Activated naive CD4-positive, alpha-beta T cell treated with anti-CD3 and anti-CD28 coated beads, Interleukin-2, amount 50 U/mL, for 24 hours (primary cell): ENCODE results near the gene RASSF7.

Source experiments
- H3K27ac Mint-ChIP-seq: one replicate; pipeline ENCODE4 v1.8.0; 2021; ENCODE audit warnings: mild to moderate bottlenecking, mixed read lengths
- H3K27me3 Mint-ChIP-seq: one replicate; pipeline ENCODE4 v1.8.0; 2021; ENCODE audit warnings: mixed read lengths
- H3K36me3 Mint-ChIP-seq: one replicate; pipeline ENCODE4 v1.8.0; 2021; ENCODE audit warnings: mixed read lengths
- H3K4me1 Mint-ChIP-seq: one replicate; pipeline ENCODE4 v1.8.0; 2021; ENCODE audit warnings: mixed read lengths
- H3K4me3 Mint-ChIP-seq: one replicate; pipeline ENCODE4 v1.8.0; 2021; ENCODE audit warnings: mild to moderate bottlenecking, mixed read lengths
- H3K9me3 Mint-ChIP-seq: one replicate; pipeline ENCODE4 v1.8.0; 2021; ENCODE audit warnings: mixed read lengths

RASSF7 gene

DNA sequence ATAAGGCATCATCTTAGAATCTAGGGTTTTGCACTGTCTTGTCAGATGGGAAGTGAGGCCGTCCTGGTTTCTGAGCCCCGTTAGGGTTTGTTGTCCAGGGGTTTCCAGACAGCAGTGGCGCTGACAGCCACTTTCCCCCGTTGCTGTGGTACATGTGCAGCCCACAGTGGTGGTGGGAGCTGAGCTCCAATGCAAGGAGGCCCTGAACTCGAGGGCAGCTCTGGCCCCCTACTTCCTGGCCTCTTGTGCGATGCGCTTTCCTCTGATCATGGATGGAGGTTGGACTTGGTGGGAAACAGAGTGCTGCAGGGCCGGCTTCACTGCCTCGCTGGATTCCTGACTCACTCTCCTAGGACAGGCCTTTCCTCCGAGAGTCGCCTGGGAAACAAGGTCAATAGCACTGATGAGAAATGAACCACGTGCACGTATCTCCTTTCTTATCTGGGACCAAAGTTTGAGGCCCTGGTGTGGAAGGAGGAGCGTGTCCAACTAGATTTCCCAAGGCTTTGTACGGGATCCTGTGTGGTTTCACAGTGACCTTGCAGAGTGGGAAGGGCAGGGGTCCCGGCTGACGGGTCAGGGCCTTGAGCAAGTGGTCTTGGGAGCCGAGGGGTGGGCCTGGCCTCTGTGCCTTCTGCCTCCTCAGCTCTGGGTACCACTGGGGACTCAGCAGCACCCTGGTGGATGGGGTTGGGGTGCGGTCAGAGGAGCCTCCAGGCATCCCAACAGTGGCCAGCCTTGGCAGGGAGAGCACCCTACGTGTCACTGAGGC, 19.2 kb downstream of the RASSF7 start:
- H3K4me1 Mint-ChIP-seq: peaks cover 45% of the 10 kb centered on the region
- no peaks in the 10 kb centered on the region for H3K27me3 Mint-ChIP-seq
- H3K27ac Mint-ChIP-seq: peak overlapping the region; percentile 25
- H3K9me3 Mint-ChIP-seq: no peaks in the 10 kb centered on the region
- H3K4me3 Mint-ChIP-seq: peak overlapping the region; percentile 49
- H3K36me3 Mint-ChIP-seq: no peaks in the 10 kb centered on the region

DNA sequence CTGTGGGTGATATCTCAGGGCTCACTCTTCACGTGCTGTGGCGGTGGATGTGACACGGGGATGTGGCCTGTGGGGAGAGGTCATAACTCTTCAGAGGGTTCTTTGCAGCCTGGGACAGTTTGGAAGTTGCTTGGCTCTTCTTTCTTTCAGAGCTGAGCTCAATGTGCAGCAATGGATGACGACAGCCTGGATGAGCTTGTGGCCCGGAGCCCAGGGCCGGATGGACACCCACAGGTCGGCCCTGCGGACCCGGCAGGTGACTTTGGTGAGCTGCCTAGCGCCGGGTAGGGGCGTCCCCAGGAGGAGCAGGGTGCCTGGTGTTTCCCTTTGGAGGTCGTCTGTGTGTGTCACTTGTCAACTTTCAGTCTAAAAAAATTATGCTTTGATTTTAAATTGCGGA, 20.6 kb downstream of the RASSF7 start:
- peaks cover 47% of the 10 kb centered on the region for H3K4me1 Mint-ChIP-seq
- H3K36me3 Mint-ChIP-seq: peaks cover 2% of the 10 kb centered on the region
- H3K4me3 Mint-ChIP-seq: no peak overlapping the region
- H3K9me3 Mint-ChIP-seq: no peaks in the 10 kb centered on the region
- H3K27ac Mint-ChIP-seq: no peak overlapping the region
- no peaks in the 10 kb centered on the region for H3K27me3 Mint-ChIP-seq

DNA sequence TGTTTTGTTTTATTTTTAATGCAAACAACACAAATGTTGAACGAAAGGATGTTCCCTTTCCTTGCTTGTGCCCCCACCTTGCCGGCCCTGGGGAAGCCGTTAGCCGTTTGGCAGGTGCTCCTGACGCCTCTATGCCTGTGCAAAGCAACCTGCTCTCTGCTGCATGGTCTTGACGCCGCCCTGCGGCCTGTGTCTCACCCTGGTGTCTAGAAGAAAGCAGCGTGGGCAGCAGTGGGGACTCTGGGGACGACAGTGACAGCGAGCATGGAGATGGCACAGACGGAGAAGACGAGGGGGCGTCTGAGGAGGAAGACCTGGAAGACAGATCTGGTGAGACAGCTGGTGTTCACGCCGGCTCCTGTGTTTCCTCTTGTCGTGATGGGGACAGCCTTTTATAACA, 21.0 kb downstream of the RASSF7 start:
- H3K27me3 Mint-ChIP-seq: no peaks in the 10 kb centered on the region
- peaks cover 2% of the 10 kb centered on the region for H3K36me3 Mint-ChIP-seq
- H3K4me1 Mint-ChIP-seq: peaks cover 49% of the 10 kb centered on the region
- no peaks in the 10 kb centered on the region for H3K9me3 Mint-ChIP-seq
- H3K4me3 Mint-ChIP-seq: no peak overlapping the region
- no peak overlapping the region for H3K27ac Mint-ChIP-seq

DNA sequence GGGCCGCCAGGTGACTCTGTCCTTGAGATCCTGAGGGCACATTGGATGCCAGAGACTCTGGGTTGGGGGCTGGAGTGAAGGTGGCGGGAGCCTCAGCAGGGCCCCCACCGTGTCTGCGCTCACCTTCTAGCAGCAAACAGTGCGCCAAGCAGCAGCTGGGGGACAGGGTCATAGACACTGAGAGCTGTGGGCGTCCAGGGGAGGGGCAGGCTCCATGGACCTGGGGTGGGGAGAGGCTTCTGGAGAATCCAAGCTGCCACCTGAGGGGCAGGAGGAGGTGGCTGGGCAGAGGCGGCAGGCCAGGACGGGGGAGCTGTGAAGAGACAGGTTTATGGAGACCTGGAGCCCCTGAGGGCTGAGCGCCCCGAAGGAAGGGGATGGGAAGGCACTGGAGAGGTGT, 23.5 kb downstream of the RASSF7 start:
- H3K4me1 Mint-ChIP-seq: peaks cover 48% of the 10 kb centered on the region
- no peak overlapping the region for H3K4me3 Mint-ChIP-seq
- no peaks in the 10 kb centered on the region for H3K27me3 Mint-ChIP-seq
- H3K27ac Mint-ChIP-seq: no peak overlapping the region
- peaks cover 9% of the 10 kb centered on the region for H3K36me3 Mint-ChIP-seq
- no peaks in the 10 kb centered on the region for H3K9me3 Mint-ChIP-seq

DNA sequence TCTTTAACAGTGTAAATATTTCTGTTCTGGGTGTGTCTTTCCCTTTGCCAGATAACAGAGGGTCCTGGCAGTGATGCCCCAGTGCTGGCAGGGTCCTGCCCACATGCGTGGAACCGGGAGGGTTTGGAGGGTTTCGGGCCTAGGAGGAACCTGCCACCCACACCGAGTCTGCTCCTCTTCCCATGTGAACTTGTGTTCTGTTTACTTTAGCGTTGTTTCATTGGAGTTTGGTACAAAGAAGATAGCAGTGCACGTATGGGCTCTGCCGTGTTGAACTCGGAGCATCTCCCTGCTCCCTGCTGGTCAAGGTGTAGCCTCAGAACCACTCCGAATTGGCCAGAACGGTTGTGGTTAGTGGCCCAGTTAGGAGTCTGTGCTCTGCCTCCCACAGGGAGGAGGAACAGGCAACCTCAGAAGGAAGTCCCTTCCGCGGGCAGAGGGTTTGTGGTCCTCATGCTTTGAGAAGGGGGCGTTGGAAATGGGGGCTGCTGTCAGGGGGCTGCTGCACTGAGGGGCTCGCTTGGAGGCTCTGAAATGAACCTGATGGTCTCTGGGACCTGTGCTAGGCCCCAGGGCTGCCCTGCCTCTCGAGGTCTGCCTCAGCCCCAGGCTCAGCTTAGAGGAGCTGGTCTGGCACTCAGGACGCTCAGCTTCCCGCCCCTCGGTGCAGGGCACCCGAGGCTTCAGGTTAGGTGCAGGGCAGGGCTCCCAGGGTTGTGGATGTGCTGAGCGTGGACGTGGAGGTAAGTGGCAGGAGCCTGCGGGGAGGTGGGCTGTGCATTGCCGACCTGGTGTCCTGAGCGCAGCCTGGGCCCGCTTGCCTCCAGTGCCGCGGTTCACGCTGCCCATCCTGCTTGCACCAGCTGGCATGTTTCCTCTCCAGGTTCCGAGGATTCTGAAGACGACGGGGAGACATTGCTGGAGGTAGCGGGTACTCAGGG, 25.9 kb downstream of the RASSF7 start:
- Mint-ChIP-seq H3K4me1 (peaks cover 32% of the 10 kb centered on the region), H3K4me3 (peak overlapping the region; percentile 19), H3K27ac (peak overlapping the region; percentile 59), H3K27me3 (no peaks in the 10 kb centered on the region), H3K9me3 (no peaks in the 10 kb centered on the region), H3K36me3 (peaks cover 14% of the 10 kb centered on the region)

DNA sequence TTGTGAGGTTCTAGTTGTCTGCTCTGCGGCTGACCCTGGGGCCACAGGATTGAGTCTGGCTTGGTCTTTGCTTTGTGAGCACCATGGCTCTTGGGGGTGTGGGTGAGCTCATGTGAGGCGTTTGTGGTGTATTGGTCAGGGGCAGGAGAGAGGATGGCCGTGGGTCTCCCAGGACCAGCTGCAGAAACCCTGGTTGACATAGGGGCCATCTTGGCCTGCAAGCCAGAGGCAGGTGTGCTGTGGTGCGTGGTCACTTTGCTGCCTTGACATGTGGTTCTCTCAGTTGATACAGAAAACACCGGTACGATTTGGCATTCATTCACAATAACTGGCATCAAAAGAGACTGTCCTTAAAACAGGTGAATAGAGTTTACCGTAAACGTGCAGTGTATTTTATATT, 26.8 kb downstream of the RASSF7 start:
- H3K9me3 Mint-ChIP-seq: no peaks in the 10 kb centered on the region
- H3K4me1 Mint-ChIP-seq: peaks cover 29% of the 10 kb centered on the region
- no peaks in the 10 kb centered on the region for H3K27me3 Mint-ChIP-seq
- H3K4me3 Mint-ChIP-seq: peak overlapping the region; percentile 87
- peaks cover 16% of the 10 kb centered on the region for H3K36me3 Mint-ChIP-seq
- peak overlapping the region; percentile 91 for H3K27ac Mint-ChIP-seq

DNA sequence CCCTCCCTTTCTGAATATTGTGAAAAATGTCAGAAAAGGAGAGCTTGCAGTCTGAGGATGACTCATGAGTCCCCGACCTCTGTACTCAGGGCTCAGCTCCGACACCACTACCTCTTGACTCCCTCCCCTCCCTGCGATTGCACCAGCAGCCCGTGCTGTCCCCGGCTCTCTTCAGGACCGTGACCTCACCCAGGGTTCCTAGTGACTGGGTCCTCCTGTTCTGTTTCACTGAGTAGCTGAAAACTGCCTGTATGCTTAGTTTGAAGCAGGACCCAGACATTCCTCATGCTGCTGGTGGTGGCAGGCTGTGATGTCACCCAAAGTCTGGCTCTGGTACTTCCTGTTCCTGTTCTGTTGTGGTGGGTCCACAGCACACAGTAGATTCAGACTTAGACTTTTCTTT, 27.2 kb downstream of the RASSF7 start:
- peaks cover 29% of the 10 kb centered on the region for H3K4me1 Mint-ChIP-seq
- H3K9me3 Mint-ChIP-seq: no peaks in the 10 kb centered on the region
- peaks cover 16% of the 10 kb centered on the region for H3K36me3 Mint-ChIP-seq
- peak overlapping the region; percentile 91 for H3K27ac Mint-ChIP-seq
- peak overlapping the region; percentile 87 for H3K4me3 Mint-ChIP-seq
- H3K27me3 Mint-ChIP-seq: no peaks in the 10 kb centered on the region

DNA sequence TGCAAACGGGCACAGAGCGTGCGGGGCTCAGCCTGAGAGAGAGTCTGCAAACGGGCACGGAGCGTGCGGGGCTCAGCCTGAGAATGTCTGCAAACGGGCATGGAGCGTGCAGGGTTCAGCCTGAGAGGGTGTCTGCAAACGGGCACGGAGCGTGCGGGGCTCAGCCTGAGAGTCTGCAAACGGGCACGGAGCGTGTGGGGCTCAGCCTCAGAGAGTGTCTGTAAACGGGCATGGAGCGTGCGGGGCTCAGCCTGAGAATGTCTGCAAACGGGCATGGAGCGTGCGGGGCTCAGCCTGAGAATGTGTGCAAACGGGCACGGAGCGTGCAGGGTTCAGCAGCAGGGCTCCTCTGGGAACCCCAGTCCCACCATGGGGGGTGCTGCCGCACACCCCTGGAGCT, 29.0 kb downstream of the RASSF7 start:
- H3K27me3 Mint-ChIP-seq: no peaks in the 10 kb centered on the region
- peaks cover 21% of the 10 kb centered on the region for H3K36me3 Mint-ChIP-seq
- no peaks in the 10 kb centered on the region for H3K9me3 Mint-ChIP-seq
- H3K4me1 Mint-ChIP-seq: peaks cover 29% of the 10 kb centered on the region
- H3K4me3 Mint-ChIP-seq: no peak overlapping the region
- H3K27ac Mint-ChIP-seq: peak overlapping the region; percentile 70

DNA sequence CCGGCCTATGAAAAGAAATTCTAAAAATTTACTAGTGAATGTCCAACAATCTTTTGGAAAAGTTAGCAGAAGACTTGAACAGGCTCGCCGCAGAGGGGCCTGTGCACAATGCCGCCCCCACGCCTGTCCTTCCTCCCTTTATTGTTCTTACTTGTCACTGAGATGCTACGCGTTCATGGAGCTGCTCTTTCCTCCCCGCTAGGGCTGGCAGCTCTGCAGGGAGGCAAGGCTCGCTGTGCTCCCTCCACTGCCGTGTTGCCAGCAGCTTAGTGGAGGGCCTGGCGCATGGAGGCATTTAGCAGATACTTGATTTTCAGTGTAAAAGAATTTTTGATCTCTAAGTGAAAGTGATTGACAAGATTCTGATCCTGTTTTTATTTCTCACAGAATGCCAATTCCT, 30.2 kb downstream of the RASSF7 start:
- Mint-ChIP-seq H3K27me3 (no peaks in the 10 kb centered on the region), H3K27ac (peak overlapping the region; percentile 17), H3K36me3 (peaks cover 21% of the 10 kb centered on the region), H3K9me3 (no peaks in the 10 kb centered on the region), H3K4me3 (no peak overlapping the region), H3K4me1 (peaks cover 28% of the 10 kb centered on the region)

DNA sequence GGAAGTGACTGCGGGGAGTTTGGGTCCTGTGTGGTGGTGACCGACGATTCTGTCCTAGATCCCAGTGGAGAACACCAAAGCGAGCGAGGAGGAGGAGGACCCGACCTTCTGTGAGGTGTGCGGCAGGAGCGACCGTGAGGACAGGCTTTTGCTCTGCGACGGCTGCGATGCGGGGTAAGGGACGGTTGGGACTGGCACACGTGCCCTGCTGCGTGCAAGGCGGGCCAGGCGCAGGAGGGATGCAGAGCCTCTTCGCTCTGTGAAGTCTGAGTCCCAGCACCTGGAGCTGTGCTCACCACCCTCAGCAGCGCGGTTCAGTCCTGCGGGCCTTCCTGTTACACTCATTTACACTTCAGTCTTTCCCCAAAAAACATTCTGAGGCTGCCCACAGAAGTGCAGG, 31.7 kb downstream of the RASSF7 start:
- no peak overlapping the region for H3K4me3 Mint-ChIP-seq
- peaks cover 20% of the 10 kb centered on the region for H3K36me3 Mint-ChIP-seq
- H3K9me3 Mint-ChIP-seq: no peaks in the 10 kb centered on the region
- no peak overlapping the region for H3K27ac Mint-ChIP-seq
- peaks cover 19% of the 10 kb centered on the region for H3K4me1 Mint-ChIP-seq
- H3K27me3 Mint-ChIP-seq: no peaks in the 10 kb centered on the region

DNA sequence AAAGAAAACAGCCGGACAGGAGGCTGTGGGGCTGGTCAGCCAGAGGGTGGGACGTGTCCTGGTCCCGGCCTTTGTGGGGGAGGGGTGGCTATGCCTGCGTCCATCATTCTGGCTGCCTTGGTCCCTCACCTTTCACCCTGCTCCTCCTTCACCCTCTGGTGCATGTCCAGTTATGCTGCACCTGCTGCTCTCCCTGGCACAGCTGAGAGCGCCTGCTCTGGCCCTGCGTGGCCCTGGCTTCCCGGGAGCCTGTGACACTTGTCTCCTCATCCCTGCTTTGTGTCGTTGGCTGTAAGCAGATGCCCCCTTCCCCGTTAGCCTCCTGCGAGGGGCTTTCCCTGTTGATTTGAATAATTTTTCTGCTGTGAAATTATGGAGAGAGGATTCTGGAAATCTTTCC, 32.1 kb downstream of the RASSF7 start:
- H3K9me3 Mint-ChIP-seq: no peaks in the 10 kb centered on the region
- no peak overlapping the region for H3K4me3 Mint-ChIP-seq
- no peaks in the 10 kb centered on the region for H3K27me3 Mint-ChIP-seq
- H3K27ac Mint-ChIP-seq: no peak overlapping the region
- peaks cover 15% of the 10 kb centered on the region for H3K4me1 Mint-ChIP-seq
- H3K36me3 Mint-ChIP-seq: peaks cover 19% of the 10 kb centered on the region

DNA sequence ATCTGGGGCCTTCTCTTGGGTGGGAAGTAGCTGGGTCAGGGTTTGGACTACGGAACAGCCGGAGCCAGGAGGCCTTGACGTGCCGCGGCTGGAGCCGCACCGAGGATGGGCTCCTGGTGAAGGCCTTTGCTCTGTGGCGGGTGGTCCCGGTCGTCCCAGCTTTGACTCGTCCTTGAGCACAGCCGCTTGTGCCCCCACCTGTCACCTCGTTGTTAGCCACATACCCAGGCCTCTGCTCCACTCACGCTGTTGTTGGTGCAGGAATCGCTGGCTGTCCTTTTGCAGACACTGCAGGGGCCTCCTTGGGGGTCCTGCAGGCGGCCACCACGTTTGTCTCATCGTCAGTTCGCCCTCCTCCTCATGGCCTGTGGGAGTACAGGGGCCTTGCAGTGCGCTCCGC, 32.6 kb downstream of the RASSF7 start:
- peaks cover 11% of the 10 kb centered on the region for H3K4me1 Mint-ChIP-seq
- H3K27me3 Mint-ChIP-seq: no peaks in the 10 kb centered on the region
- peaks cover 16% of the 10 kb centered on the region for H3K36me3 Mint-ChIP-seq
- no peak overlapping the region for H3K27ac Mint-ChIP-seq
- no peaks in the 10 kb centered on the region for H3K9me3 Mint-ChIP-seq
- H3K4me3 Mint-ChIP-seq: no peak overlapping the region

DNA sequence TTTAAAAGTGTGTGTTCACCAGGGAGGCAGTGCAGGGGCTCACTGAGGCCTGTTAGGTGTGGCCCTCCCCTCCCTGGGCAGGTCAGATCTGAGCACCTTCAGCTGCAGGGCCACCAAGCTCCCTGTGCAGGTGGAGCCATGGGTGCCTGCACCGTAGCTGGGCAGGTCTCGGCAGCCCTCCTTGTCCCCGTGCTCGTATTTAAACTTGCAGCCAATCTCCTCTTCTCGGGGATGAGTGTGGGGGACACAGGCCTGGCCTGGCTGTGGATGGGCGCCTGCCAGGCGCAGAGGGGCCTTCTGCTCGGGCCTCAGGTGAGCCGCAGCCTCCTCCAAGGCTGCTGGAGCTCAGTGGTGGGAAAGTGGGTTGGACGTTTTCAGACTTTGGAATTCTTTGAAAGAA, 34.6 kb downstream of the RASSF7 start:
- H3K4me3 Mint-ChIP-seq: no peak overlapping the region
- no peaks in the 10 kb centered on the region for H3K4me1 Mint-ChIP-seq
- H3K36me3 Mint-ChIP-seq: peaks cover 12% of the 10 kb centered on the region
- no peaks in the 10 kb centered on the region for H3K27me3 Mint-ChIP-seq
- H3K27ac Mint-ChIP-seq: no peak overlapping the region
- no peaks in the 10 kb centered on the region for H3K9me3 Mint-ChIP-seq

DNA sequence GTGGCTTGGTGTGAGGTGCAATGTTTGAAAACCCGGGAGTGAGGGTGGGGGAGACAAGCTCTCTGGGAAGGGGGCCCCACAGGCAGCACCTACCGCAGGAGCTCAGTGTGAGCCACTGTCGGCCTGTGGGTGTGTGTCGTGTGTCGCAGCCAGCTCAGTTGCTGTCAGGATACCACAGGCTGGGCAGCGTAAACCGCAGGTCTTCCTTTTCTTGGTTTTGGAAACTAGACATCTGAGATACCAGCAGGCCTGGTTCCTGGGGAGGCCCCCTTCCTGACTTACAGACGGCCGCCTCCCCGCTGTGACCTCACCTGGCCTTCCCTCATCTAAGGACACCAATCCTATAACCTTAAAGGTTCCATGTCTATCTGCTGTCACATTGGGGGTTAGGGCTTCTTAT, 35.6 kb downstream of the RASSF7 start:
- no peak overlapping the region for H3K27ac Mint-ChIP-seq
- no peak overlapping the region for H3K4me3 Mint-ChIP-seq
- H3K4me1 Mint-ChIP-seq: no peaks in the 10 kb centered on the region
- H3K27me3 Mint-ChIP-seq: no peaks in the 10 kb centered on the region
- H3K9me3 Mint-ChIP-seq: no peaks in the 10 kb centered on the region
- H3K36me3 Mint-ChIP-seq: peaks cover 10% of the 10 kb centered on the region

DNA sequence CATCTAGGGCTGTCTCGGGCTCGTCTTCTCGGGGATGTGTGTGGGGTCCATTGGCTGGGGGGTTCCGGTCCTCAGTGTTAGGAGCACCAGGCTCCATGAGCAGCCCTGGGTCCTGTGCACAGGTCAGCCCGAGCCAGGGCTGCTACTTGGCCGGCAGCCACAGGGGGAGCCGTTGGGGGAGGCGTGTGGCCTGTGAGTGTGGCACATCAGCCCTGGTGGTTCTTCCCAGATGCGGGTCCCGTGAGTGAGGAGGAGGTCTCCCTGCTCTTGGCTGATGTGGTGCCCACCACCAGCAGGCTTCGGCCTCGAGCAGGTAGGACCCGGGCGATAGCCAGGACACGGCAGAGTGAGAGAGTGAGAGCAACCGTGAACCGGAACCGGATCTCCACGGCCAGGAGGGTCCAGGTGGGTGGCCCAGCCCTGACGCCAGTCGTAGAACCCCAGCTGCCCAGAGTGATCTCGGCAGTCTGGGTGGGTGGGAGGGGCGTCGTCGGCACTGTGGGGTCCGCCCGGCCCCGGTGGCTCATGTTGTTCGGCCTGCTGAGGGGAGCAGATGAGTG, 36.5 kb downstream of the RASSF7 start:
- Mint-ChIP-seq H3K4me1 (no peaks in the 10 kb centered on the region), H3K27me3 (no peaks in the 10 kb centered on the region), H3K36me3 (peaks cover 8% of the 10 kb centered on the region), H3K27ac (no peak overlapping the region), H3K9me3 (no peaks in the 10 kb centered on the region), H3K4me3 (no peak overlapping the region)
